Adipocyte (in vitro differentiated cells): ENCODE data around the gene TBRG4.

ENCODE experiments used
- DNase-seq: peaks from one replicate; pipeline ENCODE4 v3.0.0-alpha.2; 2015; ENCODE audit warnings: low read depth
- H3K27me3 ChIP-seq: replicated peaks from 2 replicates; pipeline ENCODE4 v1.7.0; 2013; ENCODE audit warnings: mild to moderate bottlenecking, low read length, moderate library complexity; ENCODE audit not compliant: control insufficient read depth, insufficient read depth
- H3K36me3 ChIP-seq: 2 replicates; pipeline ENCODE4 v1.7.0; 2013; ENCODE audit warnings: low read length, mild to moderate bottlenecking, moderate library complexity; ENCODE audit not compliant: control insufficient read depth, insufficient read depth, severe bottlenecking
- H3K4me1 ChIP-seq: 2 replicates; pipeline ENCODE4 v1.7.0; 2013; ENCODE audit warnings: mild to moderate bottlenecking, low read length, moderate library complexity; ENCODE audit not compliant: control insufficient read depth, insufficient read depth
- H3K4me3 ChIP-seq: 2 replicates; pipeline ENCODE4 v1.7.0; 2013; ENCODE audit warnings: mild to moderate bottlenecking, low read length, moderate library complexity
- H3K9ac ChIP-seq: 2 replicates; pipeline ENCODE4 v1.7.0; 2013; ENCODE audit warnings: mild to moderate bottlenecking, low read length, moderate library complexity
- H3K9me3 ChIP-seq: 2 replicates; pipeline ENCODE4 v1.7.0; 2013; ENCODE audit warnings: mild to moderate bottlenecking, low read length, moderate library complexity; ENCODE audit not compliant: control insufficient read depth

TBRG4 gene

GRCh38 chr7:45077579-45077978 lies 33.9 kb downstream of the TBRG4 start:
- no peak for DNase-seq
- Histone ChIP-seq H3K36me3 (peaks cover 41% of the 10 kb centered on the region), H3K4me3 (no peak overlapping the region), H3K9ac (no peak overlapping the region), H3K27me3 (no peaks in the 10 kb centered on the region), H3K4me1 (peaks cover 8% of the 10 kb centered on the region), H3K9me3 (no peaks in the 10 kb centered on the region)

GRCh38 chr7:45076946-45077345 lies 34.6 kb downstream of the TBRG4 start:
- H3K9me3 ChIP-seq, result no peaks in the 10 kb centered on the region
- no peaks in the 10 kb centered on the region for H3K27me3 ChIP-seq
- H3K4me3 ChIP-seq, result no peak overlapping the region
- no peak for DNase-seq
- H3K36me3 ChIP-seq, result peaks cover 43% of the 10 kb centered on the region
- H3K4me1 ChIP-seq, result peaks cover 9% of the 10 kb centered on the region
- H3K9ac ChIP-seq, result no peak overlapping the region

- no peaks in the 10 kb centered on the region for H3K27me3 ChIP-seq
- H3K9ac ChIP-seq, result no peak overlapping the region
- no peak overlapping the region for H3K4me3 ChIP-seq
- no peaks in the 10 kb centered on the region for H3K9me3 ChIP-seq
- no peak for DNase-seq
- peaks cover 46% of the 10 kb centered on the region for H3K36me3 ChIP-seq
- H3K4me1 ChIP-seq, result peaks cover 15% of the 10 kb centered on the region
These were observed 35.4 kb downstream of the TBRG4 start for GRCh38 chr7:45075871-45076796.

GRCh38 chr7:45075355-45075644 lies 36.2 kb downstream of the TBRG4 start:
- Histone ChIP-seq H3K27me3 (no peaks in the 10 kb centered on the region), H3K36me3 (peaks cover 52% of the 10 kb centered on the region), H3K9ac (no peak overlapping the region), H3K9me3 (no peaks in the 10 kb centered on the region), H3K4me3 (no peak overlapping the region), H3K4me1 (peaks cover 15% of the 10 kb centered on the region)
- no peak for DNase-seq

GRCh38 chr7:45074528-45075354 lies 36.8 kb downstream of the TBRG4 start:
- no peaks in the 10 kb centered on the region for H3K9me3 ChIP-seq
- H3K36me3 ChIP-seq, result peaks cover 57% of the 10 kb centered on the region
- no peaks in the 10 kb centered on the region for H3K27me3 ChIP-seq
- peaks cover 15% of the 10 kb centered on the region for H3K4me1 ChIP-seq
- DNase-seq, result no peak
- H3K4me3 ChIP-seq, result no peak overlapping the region
- no peak overlapping the region for H3K9ac ChIP-seq

- Histone ChIP-seq H3K4me3 (no peak overlapping the region), H3K9ac (no peak overlapping the region), H3K27me3 (no peaks in the 10 kb centered on the region), H3K36me3 (peaks cover 65% of the 10 kb centered on the region), H3K9me3 (no peaks in the 10 kb centered on the region), H3K4me1 (peaks cover 15% of the 10 kb centered on the region)
- DNase-seq, result no peak
These were observed 37.5 kb downstream of the TBRG4 start for GRCh38 chr7:45073786-45074527.

GRCh38 chr7:45073031-45073785 lies 38.3 kb downstream of the TBRG4 start:
- peaks cover 15% of the 10 kb centered on the region for H3K4me1 ChIP-seq
- no peak for DNase-seq
- H3K36me3 ChIP-seq, result peaks cover 67% of the 10 kb centered on the region
- H3K4me3 ChIP-seq, result no peak overlapping the region
- H3K9ac ChIP-seq, result no peak overlapping the region
- no peaks in the 10 kb centered on the region for H3K27me3 ChIP-seq
- no peaks in the 10 kb centered on the region for H3K9me3 ChIP-seq

- DNase-seq, result no peak
- no peak overlapping the region for H3K9ac ChIP-seq
- H3K4me3 ChIP-seq, result no peak overlapping the region
- H3K27me3 ChIP-seq, result no peaks in the 10 kb centered on the region
- peaks cover 73% of the 10 kb centered on the region for H3K36me3 ChIP-seq
- peaks cover 15% of the 10 kb centered on the region for H3K4me1 ChIP-seq
- H3K9me3 ChIP-seq, result no peaks in the 10 kb centered on the region
These were observed 39.1 kb downstream of the TBRG4 start for GRCh38 chr7:45072131-45073030.

- H3K36me3 ChIP-seq, result peaks cover 70% of the 10 kb centered on the region
- no peak overlapping the region for H3K9ac ChIP-seq
- H3K9me3 ChIP-seq, result no peaks in the 10 kb centered on the region
- H3K4me1 ChIP-seq, result peaks cover 15% of the 10 kb centered on the region
- no peak for DNase-seq
- no peaks in the 10 kb centered on the region for H3K27me3 ChIP-seq
- no peak overlapping the region for H3K4me3 ChIP-seq
These were observed 40.0 kb downstream of the TBRG4 start for GRCh38 chr7:45071528-45071927.

GRCh38 chr7:45070254-45070642 lies 41.2 kb downstream of the TBRG4 start:
- H3K27me3 ChIP-seq, result no peaks in the 10 kb centered on the region
- H3K4me3 ChIP-seq, result no peak overlapping the region
- peaks cover 15% of the 10 kb centered on the region for H3K4me1 ChIP-seq
- no peak overlapping the region for H3K9ac ChIP-seq
- no peaks in the 10 kb centered on the region for H3K9me3 ChIP-seq
- no peak for DNase-seq
- H3K36me3 ChIP-seq, result peaks cover 65% of the 10 kb centered on the region
